GM21447 (cell line): ENCODE measurements around the gene OR9A4.

ENCODE experiments used
- ATAC-seq: cut with Tn5 transposase; IDR thresholded peaks from one replicate; pipeline ENCODE4 v1.9.1; 2021; ENCODE audit not compliant: unreplicated experiment

OR9A4 gene

DNA sequence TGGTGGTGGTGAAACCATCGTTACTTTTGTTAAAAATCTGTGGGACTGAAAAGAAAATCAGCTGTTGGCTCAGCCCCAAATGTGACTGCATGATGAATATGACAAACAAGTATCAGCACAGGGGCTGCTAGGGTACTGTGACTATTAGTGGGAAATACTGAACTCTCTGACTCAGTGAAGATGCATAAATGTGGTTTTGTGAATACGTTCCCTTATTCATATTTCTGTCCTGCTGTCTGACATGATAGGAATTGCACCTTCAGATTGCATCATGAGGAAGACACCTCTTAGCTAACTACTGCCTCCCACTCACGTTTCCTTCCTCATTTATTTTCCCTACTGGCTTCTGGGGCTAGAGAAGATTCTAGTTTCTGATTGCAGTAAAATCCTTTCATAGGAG is 29.2 kb downstream of the OR9A4 start:
- ATAC-seq: no peak

DNA sequence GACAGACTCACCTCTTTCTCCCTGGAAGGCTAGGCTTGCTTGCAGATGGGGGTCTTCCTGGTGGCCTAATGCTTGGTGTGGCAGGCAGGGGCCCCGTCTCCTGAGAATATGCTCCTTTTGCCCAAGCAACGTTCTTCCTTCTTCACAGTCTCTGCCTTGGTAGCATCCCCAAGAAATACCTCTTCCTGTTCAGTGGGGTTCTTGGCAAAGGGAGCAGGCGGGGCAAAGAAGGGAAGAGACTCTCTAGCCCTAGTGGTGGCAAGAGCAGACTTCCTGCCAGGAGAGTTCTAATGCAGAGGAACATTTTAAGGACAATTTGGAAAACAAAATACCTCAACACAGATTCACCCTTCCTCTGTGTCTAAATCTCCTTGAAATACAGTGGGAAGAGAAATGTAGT is 30.6 kb downstream of the OR9A4 start, which contains the start of gene CLEC5A:
TSS of gene CLEC5A (minus strand) at position 179 of the 400 bp plus-strand sequence. CDS start 682 bp downstream, outside the sequence.
- ATAC-seq: no peak

DNA sequence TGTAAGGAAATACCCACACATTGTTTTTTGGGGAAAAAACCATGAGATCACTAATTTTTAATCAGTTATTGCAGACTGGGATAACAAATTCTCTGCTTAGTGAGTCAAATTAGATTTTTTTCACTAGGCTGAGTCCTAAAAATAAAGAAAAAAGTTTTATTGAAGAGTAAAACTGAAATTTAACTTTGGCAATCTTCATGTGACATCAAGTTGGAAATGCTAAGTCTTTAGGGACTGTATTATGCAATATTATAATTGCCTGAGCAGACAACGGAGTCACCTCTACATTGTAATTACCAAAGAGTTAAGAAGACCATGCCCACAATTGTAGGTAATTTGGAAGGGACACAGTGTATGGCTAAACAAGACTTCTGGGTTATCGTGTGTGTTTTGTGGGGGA is 32.8 kb downstream of the OR9A4 start:
- no peak for ATAC-seq

DNA sequence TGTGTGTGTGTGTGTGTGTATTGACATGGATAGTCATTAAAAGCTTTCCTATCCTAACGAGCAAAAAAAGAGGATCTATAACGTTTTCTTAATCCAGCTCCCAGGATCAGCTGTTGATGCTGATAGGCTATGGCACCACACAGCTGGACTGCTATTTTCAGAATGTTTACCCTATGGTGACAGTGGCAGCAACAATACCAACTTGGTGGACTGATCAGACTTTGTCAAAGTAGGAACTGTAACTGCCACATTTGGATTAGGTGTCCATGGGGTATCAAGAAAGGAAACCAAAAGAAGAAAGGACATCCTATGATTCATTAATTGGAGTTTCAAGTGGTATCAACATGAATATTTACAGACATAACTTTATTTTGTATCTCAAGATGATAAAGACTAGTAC is 33.3 kb downstream of the OR9A4 start:
- ATAC-seq: no peak

DNA sequence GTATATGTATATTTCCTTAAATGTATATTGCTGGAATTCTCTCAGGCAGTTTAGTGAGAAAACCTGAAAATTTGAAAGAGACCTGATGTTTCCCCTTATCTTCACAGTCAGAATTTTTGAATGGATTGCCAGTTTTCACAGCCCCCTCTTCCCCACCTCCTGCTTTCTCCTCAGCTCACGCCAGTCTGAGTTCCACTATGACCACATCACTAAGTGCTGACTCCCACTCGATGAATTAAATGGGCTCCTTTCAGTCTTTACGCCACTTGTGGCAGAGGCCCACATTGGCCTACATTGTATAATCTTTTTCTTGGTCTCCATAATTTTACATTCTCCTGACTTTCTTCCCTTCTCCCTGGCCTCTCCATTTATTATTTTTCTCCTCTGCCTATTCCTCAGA is 33.7 kb downstream of the OR9A4 start:
- ATAC-seq: no peak

DNA sequence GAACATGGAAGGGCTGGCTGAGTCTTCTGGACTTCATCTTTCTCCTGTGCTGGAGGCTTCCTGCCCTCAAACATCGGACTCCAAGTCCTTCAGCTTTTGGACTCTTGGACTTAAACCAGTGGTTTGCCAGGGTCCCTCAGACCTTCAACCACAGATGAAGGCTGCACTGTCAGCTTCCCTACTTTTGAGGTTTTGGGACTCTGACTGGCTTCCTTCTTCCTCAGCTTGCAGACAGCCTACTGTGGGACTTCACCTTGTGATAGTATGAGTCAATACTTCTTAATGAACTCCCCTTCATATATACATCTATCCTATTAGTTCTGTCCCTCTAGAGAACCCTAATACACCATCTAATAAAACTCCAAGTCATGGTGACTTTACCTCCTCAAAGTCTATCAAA is 34.6 kb downstream of the OR9A4 start:
- ATAC-seq: no peak

DNA sequence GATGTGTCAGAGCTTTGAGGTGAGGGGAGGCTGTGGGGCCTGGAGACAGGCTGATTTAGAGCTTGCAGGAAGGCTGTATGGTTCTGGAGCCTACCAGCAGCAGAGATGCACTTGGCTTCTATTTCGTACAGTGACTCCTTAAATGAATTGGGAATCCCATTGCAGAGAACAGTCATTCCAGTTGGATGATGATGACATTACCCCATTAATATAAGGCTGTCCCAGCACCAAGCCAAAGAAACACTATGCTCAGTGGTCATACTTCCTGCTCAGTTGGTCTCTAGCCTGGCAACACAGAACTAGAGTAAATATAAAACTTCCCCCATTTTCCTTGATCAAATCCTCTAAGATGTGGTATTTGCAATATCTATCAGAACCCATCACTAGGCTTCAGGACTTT is 36.3 kb downstream of the OR9A4 start:
- no peak for ATAC-seq

DNA sequence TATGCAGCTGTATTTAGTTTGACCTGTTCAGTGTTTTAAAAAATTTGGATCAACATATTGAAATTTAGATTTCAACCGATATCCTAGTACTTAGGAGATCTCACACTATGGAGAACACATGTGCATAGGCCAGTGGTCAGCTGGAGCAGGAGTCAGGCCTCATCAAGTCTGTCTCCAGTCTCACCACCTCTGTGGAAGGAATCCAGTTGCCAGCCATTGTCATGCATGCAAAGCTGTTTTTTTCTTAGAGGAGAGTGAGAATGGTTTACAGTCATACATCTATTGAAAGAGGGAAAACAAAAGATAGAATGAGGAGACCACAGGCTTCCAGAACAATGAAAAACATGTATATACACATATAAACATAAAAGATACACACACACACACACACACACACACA is 38.1 kb downstream of the OR9A4 start:
- ATAC-seq: no peak

DNA sequence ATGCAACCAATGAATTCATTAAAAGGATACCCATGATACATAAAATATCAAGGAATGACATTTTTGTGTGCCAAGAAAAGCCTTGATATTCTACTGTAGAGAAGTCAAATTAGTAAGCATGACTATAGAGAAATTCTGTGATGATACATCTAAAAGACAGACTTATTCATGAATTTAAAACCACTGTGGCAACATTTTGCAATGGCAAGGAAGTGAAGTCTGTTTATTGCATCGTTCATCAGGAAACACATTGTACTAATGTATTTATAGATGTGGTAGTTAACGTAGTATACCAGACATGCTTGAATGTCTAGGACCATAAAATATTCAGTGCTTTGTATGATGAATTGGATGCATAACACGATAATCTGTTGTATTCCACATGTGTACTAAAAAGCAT is 39.9 kb downstream of the OR9A4 start:
- ATAC-seq: no peak

DNA sequence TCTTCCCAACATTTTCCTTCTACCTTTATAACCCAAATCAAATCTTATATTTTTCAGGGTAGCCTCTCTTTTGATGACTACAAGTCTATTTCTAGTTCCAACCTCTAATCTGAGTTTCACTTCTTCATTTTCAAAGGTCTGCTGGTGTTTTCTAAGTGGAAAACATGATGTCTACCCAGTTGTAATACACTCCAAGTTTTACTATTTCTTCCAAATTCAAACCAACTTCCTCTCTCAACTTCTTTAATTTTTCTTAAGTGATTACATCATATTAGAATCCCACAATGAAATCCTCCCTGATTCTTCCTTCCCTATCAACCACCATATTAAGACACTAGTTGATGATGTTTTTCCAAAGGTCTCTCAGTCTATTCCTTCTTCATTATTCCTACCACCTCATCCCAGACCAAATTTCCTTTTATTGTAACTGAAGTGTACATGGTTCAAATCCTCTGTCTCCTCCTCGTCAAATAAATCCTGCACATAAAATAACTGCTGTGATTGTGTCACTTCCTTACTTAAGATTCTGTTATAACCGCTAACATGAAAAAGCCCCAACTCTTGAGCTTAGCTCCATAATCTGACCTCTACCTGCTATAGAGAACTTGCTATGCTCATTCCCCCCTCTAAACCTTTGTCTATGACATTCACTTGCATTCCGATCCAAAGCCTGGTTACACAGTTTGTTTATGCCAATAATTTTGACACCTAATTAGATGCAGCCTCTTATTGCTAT is 44.7 kb downstream of the OR9A4 start:
- ATAC-seq: peak; percentile 92
